DMS153 (cell line): ENCODE data around the gene HOXA4.

Source experiments
- DNase-seq: peaks from one replicate; lab custom pipeline; 2025; lab: John Stamatoyannopoulos, UW

HOXA4 gene

DNA sequence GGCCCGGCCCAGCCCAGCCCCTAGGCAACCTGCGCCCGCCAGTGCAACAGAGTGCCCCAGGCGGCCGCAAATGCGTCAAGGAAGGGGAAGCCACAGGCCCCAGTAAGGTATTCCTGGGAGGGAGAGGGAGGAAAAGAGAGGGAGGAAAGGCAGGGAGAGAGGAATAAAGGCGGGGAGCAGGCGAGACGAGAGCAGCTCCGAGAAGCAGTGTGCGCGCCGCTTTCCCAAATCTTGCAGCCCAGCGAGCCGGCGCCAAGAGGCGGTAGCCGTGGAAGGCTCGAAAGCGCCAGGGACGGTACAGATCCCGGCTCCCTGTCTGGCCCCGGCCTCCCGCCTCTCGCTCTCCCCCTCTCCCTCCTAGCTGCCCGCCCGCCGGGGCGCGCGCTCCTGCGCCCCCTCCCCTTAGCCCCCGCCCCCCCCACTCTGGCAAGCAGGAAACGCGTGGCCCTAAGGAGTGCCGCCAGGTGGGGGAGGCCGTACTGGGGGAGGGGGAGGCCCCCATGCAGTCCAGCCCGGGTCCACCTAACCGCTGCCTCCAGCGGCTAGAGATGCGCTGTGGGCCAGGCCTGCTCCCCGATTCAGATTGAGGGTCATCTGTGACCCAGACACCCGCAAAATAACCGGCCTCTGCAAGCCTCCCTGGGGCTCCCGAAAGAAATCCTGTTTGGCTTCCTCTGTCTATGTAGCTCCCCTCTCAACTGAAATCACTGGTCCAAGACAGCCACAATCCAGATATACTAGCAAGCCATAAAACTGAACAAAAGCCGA is 39.3 kb upstream of the HOXA4 start:
- DNase-seq: peak; percentile 47

DNA sequence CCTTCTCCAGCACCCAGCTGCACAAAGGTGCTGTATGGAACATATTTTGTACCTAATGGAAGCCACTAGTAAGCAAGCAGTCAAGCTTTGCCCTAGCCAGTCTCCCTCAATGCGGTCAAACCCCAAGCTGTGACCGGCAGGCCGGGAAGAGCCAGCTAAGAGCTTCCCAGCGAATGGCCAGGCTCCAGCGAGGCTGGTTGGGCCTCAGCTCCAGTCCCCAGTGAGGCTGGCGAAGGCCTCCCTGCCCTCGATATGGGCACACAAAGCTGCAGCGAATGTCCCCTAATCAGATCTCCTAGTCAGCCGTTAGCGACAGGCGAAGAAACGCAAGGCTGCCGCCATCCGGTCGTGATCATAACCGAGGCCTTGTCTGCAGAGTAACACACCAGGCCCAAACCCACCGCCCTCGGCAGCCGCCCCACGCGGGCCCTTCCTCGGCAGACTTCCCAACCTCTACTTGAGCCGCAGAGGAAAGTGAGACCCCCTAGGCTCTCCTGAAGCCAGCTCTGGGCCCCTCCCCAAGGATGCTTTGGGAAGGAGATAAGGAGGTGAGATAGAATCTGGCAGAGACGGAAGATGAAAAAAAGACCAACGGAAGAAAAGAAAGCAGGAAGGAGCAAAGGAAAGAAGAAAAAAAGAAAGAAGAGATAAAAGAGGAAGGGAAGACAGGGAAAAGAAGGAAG is 37.8 kb upstream of the HOXA4 start:
- peak; percentile 33 for DNase-seq

DNA sequence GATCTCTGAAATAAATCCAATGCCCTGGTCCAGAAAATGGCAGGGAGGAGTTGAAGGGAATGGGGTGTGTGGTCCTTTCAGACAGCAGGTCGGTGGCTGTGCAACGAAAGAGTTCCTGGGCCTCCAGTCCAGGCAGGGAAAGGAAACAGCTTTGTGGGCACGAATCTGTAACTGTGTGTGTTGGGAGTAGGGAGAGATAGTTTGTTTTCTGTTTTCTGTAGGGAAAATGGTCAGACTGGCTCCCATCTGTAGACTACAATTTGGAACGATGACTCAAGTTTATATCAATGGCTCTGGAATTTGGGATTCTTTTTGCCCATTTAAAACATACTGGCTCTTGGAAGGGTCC is 37.3 kb upstream of the HOXA4 start:
- DNase-seq: no peak

DNA sequence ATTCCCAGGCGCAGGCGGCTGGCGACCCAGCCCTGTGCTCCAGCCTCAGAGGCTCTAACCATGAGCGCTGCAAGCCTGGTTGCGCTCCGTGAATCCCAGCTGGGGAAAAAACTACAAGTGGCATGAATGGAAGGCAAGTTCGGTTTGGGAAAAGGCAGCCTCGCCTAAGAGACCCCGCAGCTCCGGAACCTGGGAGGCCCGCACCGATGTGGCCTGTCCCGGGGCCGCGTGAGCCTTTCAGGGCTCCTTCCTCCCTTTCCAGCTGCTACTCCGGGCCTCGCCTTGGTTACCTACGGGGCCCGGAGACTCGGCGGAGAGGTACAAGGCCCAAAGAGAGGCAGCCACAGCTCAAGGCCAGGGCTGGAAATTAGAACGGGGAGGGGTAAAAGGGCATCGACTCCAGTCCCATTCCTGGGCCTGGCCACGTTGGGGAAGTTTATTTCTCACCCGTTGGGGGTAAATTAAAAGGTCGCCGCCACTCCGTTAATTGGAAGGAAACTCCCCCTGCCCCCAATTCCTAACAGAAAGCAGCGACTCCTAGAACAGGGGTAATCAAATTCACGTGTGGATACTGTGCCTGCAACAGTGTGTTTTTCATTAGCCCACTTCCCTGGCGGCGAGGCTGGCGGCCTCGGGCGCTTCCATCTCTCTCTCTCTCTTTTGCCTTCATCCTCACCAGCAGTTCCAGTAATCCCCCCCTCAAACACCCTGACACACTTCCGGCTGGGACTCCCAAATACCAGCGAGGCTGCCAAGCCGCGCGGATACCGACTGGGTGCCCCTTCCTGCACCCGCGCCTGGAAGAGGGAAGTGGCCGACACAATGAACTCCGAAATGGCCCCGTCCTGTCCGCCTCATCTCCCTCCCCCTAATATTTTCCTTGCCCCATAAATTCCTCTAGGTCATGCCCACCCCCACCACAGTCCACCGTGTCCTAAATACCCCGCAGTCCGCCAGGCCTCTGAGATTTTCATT is 36.3 kb upstream of the HOXA4 start:
- DNase-seq: no peak

DNA sequence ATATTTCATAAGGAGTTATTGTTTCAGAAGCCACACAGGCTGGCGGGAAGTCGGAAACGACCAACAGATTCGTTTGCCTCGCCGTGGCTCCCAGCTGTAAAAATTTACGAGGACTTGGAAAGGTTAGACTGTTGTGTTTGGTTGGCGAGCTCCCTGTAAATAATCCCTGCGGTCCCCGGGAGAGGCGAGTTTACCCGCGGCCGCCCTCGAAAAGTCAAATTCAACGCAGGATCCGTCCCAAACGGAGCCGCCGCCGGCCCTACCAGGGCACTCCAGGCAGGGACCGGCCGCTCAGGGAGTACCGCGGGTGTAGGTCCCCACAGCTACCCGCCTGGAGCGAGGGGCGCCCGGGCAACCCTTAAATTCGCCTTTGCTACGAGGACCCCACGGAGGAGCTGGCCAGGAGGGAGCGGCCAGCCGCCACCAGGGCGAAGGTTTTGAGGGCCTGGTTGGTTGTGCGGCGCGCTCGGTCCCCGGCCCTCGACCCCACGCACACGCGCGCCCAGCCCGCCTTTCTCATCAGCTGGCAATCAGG is 35.5 kb upstream of the HOXA4 start:
- no peak for DNase-seq

DNA sequence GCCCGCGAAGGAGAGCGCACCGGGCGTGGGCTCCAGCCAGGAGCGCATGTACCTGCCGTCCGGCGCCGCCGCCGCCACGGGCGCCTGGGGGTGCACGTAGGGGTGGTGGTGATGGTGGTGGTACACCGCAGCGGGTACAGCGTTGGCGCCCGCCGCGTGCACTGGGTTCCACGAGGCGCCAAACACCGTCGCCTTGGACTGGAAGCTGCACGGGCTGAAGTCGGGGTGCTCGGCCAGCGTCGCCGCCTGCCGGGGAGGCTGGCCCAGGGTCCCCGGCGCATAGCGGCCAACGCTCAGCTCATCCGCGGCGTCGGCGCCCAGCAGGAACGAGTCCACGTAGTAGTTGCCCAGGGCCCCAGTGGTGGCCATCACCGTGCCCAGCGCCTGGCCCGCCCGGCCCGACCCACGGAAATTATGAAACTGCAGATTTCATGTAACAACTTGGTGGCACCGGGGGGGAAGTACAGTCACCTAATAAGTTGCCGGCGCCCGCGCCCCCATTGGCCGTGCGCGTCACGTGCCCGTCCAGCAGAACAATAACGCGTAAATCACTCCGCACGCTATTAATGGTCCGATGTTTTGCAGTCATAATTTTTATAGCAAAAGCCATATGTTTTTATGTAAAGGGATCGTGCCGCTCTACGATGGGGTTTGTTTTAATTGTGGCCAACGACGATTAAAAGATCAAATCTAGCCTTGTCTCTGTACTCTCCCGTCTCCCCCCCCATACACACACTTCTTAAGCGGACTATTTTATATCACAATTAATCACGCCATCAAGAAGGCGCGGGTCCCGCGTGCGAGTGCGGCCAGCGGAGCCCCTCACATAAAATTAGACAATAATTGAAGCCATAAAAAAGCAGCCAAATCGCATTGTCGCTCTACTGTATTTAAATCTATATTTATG is 34.8 kb upstream of the HOXA4 start, which contains the start of gene HOXA9:
HOXA9 (minus strand) TSS at position 449 of the 907 bp plus-strand sequence; CDS start at position 369, 80 bp downstream.
- no peak for DNase-seq

DNA sequence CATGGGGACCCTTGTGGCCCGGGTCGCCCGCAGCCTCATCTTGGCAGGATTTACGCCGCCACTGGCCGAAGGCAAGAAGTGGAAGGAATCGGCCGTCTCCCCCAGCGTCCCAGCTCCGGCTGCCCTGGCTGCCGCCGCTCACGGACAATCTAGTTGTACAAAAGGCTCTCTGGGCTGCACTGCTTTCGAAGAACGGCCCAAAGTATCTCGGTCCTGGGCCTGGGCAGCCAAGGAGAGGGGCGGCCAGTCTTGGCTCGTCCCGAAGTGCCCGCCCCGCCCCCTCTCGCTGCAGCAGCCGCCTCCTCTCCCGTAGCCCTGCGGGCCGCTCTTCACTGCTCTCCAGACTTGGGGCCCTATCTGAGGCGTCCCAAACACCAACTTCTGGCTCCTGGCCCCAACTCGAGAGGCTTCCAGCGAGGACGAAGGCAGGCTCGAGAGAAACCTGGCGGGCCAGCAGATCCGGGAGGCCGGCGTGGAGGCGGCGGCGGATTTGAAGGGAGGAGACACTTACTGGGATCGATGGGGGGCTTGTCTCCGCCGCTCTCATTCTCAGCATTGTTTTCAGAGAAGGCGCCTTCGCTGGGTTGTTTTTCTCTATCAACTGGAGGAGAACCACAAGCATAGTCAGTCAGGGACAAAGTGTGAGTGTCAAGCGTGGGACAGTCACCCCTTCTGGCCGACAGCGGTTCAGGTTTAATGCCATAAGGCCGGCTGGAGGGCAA is 34.0 kb upstream of the HOXA4 start:
- DNase-seq: no peak

DNA sequence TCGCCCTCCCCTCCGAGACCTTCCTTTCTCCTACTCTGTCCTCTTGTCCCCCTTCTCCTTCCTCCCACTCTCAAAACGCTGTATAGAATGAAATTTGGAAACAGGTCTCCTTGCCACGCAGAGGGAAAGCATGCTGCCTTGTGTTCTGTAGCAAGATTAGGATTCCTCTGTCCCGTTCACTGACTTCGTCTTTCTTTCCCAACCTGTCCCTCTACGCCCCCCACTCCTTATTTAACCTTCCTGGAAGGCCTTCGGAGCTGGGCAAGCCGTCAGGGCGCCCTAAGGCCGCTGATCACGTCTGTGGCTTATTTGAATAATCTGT is 33.4 kb upstream of the HOXA4 start:
- DNase-seq: no peak

DNA sequence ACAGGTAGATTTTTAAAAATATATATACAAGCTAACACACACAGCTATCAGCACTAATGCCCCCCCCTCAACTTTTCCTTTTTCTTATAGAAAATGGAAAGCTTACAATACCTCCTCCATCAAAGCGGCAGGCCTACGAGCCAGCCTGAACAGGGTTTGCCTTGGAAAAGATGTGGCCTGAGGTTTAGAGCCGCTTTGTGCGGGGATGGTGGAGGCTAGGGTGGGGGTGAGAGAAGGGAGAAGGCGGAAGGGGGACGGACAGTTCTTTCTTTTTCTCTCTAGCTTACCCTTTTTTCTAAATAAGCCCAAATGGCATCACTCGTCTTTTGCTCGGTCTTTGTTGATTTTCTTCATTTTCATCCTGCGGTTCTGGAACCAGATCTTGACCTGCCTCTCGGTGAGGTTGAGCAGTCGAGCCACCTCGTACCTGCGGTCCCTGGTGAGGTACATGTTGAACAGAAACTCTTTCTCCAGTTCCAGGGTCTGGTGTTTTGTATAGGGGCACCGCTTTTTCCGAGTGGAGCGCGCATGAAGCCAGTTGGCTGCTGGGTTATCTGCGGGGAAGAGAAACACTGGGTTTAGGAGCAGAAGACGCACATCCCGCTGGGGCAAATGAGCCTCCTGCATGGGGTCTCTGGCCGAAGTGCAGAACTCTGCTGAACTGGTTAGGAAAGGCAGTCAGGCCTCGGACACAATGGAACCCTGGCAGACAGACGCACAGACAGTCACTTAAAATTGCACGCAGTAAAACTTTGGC is 32.9 kb upstream of the HOXA4 start:
- no peak for DNase-seq

DNA sequence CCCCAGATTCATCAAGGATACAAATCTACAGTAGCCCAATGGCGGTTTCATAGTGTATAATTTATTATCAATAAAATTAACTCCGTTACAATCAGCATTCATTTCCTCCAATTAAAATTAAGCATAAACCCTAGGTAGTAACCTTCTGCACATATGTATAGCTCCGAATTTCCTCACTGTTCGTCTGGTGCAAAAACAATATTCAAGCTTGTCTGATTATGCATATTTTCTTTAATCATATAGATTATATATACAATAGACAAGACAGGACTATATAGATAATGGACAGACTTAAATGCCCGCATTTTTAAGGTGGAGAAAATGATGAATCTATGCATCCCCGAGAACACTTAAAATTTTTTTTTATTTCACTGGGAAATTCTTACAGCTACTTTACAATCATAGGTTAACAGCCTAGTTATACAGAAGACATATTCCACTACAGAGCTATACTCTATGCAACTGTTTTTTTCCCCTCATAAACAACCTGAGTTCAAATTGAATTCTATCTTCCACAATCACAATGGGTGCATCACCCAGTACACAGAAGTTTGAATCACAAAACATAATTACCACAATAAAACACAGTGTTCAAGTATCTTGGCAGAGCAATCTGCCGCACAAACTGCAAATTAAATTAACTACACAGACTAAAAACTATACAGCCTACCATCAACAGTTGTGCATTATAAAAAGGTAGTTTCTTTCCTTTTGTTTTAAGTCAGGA is 32.2 kb upstream of the HOXA4 start:
- DNase-seq: no peak

DNA sequence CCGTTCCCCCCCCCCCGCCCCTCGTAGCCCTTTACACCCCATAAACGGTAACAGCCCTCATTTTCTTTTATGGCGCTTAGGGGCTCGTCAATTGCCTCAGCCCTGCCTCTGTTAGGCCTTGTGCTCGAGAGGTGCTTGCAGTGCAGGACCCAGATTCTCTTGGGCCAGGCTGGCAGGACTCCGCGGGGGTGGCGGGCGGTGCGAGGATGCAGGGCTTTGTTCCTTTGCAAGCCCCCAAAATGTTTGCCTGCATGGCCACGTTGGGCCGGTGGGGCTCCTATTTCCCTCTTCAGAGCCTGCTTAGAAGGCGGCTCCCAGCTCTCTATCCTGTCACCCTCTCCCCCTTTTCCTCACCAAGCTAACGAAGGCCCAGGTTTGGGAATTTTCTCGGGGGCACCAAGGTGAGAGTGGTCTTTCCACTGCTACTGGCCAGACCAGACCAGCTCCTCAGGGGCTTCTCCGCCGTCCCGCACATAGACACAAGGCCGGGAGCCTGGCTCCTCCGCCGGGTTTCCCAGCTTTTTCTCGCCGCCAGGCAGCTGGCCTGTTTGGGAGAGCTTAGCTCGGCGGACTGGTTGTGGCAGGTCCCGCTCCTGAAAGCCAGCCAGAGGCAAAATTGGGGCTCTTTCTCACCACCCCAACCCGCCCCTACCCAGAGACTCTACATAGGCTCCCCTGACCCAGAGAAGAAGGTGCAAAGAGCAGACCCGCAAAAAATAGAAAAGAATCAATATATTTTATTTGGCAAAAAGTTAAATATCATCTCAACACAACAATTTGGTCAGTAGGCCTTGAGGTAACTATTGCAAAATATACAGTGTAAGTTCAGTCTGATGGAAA is 31.4 kb upstream of the HOXA4 start:
- no peak for DNase-seq

DNA sequence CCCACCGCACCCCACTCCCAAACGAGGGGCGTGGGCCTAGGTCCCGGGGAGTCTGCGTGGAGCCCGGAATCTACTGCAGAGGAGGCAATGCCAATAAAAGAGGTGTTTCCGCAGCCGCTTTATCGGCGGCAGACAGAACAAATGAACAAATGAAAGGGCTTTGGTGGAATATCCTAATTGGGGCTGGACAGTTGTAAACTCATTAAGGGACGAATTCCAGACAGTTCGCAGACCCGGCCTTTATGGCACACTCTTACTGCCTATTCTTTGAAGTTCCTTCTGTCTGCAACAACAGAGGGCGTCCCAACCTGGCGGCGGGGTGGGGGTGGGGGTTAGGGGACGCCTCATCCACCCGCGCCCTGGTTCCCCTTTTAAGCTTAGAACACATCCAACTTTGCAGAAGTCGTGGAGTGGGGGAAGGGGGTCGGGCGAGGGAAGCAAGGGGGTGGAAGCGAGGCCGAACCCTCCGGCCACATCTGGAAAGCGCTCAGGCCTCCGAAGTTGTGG is 30.7 kb upstream of the HOXA4 start:
- DNase-seq: no peak

DNA sequence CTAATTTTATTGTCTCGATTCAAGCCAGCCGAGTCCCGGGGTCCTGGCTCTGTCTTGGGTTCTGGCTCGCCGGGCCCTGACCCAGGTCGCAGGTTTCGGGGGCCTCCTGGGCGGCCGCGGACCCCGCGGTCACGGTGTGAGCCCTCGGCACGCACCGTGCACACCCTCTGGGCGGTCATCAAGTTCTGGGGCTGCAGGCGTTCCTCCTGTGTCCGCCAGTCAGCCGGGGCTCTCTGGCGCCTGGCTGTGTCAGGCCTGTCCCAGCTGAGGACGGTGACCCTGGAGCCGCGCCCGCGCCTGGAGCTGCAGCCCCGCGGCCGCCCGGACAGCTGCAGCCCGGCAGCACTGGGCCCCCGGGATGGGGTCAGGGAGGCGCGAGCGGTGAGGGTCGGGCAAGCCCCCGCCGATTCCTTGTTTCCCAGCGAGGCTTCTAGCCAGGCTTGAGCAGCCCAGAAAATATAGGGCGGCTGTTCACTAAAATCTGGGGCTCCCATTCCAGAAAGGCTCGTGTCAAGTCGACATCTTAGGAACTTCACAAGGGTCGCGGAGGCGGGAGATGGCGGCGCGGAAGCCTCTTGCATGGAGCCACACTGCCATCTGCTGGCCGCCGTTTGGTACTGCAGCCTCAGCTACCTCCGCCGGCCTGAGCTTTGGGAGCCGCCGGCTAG is 30.1 kb upstream of the HOXA4 start:
- peak; percentile 51 for DNase-seq

DNA sequence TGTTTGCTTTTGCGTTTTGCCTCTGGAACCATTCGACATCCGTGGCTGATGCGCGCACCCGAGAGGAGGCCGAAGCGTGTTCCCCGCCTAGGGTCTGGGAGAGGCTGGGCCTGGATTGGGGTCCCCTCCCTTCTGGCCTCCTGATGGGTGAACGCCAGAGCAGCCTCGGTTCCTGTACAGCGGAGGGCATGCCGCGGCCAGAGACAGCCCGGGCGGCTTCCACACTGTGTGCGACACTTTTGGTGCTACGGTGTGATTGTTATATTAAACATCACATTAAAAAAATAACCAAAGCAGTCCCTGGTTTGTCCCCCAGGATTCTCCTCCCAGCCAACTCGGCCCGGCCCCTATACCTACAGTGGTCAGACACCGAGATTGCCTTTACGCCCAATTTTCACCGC is 29.6 kb upstream of the HOXA4 start:
- no peak for DNase-seq

DNA sequence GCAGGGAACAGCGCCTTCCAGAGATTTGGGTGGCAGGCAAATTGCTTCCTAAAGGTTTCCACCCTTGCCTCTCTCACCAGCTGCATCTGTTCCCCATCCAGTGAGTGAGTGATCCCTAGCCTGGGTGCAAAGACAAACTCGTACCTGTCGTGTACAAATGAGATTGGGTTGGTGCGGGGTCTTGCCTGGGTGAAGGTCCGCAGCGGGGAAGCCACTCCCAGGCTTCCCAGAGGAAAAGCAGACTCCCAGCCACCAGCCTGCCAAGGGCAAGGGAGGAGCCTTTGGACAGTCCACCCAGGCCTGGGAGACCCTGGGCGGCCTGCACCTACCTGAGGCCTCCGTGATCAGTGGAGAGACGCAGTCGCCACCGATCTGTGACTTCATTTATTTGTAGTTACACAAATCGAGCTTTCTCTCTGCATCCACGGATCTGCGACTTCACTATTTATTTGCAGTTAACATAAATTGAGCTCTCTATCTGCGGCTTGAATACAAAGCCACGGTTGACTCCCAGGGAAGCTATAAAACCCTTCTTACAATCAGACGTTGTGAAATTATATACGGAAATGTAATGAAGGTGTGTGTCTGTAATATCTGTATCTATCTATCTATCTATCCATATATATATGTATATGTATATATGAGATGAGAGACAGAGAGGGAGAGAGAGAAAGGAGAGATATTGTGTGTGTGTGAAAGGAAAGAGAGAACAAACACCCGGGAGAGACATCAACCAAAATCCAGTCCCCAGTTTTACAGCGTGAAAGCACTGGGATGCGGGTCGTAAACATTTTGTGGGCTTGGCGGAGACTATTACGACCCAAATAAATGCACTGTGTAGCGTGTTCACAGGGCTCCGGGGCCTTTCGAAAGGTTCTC is 28.9 kb upstream of the HOXA4 start:
- no peak for DNase-seq

DNA sequence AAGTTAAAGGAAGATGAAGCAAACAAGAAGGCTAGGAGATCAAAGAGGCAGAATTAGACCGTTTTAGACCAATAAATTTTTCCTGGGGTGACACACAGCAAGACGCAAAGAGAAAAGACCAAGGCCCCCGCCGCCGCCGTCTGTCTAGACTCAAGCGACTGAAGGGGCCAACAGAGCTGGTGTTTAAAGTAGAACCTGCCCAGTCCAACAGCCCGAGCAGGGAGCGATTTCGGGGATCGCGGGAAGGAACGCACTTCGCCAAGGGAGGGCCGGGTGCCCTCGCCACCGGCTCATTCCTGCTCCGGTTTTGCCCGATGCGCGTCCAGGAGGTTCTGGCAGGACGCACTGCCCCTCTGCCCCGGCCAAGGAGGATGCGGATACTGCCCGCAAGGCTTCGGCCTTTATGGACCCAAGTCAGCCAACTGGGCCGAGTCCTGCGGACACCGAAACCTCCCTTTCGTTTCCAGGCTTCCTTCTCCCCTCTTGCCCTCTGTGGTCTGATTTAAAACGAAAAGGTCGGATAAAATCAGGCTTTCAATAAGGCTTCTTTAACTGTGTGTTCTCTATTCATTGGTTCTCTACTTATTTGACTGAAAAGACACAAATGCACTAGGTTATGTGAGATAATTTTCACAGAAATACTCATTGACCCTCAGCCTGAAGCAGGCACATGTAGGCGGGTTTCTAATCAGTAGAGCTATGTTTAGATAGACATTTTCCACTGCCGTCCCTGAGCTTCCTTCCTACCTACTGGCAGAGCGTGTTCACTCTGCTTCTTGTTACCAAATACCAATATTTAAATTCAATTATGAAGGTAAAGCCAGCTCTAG is 28.1 kb upstream of the HOXA4 start:
- DNase-seq: no peak
